ENCODE results near the gene CAMTA1.

CAMTA1 gene

DNA sequence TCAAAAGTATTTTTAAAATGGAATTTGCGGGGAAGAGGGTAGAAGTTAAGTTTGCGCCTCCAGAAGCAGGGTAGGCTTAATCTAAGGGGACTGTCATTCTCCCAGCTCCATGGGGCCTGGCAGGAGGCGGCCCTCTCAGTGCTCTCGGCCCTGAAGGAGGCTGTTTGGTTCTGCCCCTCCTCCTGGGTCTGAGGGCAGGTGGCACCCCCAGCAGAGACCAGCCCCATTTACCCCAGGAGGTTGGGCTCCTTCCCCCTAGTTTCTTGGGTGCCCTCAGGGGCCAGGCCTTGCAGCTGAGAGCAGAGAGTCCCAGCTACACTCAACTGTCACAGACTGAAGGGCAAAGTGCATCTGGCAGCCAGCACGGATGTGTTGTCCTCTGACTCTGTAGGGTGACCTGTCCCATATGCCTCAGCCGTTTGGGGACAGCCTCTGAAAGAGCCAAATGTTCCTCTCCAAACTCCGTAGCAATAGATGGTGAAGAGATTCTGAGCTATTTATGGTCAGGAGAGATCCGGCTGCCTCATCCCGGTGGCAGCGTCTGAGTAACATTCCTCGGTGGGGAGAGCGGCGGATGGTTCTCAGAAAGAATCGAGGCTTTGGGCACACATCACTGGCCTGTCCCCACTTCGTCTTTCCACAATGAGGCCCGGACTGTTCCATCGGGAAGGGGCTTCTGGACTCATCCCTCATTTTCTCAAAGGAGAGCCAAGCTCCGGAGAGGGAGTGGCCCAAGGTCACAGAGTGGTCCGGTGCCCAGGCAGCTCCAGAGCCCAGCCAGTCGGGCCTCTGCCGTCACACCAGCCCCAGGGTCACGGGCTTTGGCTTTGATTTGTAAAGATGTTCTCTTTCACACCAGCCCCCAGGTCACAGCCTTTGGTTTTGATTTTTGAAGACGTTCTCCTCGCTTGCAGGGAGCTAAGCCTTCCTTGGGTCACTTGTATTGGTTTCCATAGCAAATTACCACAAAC is 561.6 kb downstream of the CAMTA1 start:
- in situ Hi-C loops (cut with HindIII; ENCODE audit: low pct_ligation_motif_present, low pct_unique_long_range_greater_than_20kb, low sequenced_read_pairs) = no loop called here
- no peak for DNase-seq

GRCh38 chr1:7348073-7348472 is 562.8 kb downstream of the CAMTA1 start:
- in situ Hi-C loops (cut with HindIII; ENCODE audit: low pct_ligation_motif_present, low pct_unique_long_range_greater_than_20kb, low sequenced_read_pairs) = no loop called here

DNA sequence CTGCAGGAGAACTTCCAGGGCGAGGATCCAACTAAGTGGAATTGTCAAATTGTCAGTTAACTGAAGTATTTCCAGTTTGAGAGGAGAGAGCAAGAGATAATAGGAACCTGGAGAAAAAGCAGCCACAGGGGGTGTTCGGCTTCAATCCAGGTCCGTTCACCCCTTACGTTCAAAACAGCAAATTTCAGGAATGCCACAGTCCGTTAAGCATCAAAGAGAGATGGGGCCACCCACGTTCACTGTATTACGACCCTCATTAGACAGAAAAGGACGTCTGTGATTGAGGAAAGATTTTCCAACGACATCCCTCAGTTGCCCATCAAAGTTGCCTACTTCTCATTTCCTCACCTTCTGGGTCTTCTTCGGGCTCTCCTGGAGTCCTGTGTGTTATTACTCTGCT is 563.3 kb downstream of the CAMTA1 start:
- DNase-seq = no peak
- in situ Hi-C loops (cut with HindIII; ENCODE audit: low pct_ligation_motif_present, low pct_unique_long_range_greater_than_20kb, low sequenced_read_pairs) = no loop called here

More at GRCh38 chr1:7348073-7348472, 562.8 kb downstream of the CAMTA1 start:
- DNase-seq = no peak

DNA sequence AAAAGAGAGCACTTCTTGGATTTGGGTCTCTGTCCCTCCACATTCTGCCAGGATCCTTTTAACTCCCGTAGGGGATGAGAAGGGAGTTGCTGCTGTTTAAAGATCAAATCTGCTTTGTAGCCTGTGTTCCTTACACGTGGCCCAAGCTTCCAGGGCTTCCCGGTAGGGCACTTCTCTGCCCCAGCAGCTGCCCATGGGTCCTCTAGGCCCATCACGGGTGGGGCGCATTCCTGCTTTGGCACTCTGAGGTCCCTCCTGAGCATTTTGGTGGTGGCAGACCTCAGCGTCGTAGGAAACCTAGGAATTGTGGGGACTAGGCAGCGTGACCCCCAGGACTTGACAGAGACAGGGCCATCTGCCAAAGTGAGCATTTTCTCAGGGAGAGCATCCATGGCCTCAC is 565.5 kb downstream of the CAMTA1 start:
- in situ Hi-C loops (cut with HindIII; ENCODE audit: low pct_ligation_motif_present, low pct_unique_long_range_greater_than_20kb, low sequenced_read_pairs) = no loop called here
- DNase-seq = no peak

DNA sequence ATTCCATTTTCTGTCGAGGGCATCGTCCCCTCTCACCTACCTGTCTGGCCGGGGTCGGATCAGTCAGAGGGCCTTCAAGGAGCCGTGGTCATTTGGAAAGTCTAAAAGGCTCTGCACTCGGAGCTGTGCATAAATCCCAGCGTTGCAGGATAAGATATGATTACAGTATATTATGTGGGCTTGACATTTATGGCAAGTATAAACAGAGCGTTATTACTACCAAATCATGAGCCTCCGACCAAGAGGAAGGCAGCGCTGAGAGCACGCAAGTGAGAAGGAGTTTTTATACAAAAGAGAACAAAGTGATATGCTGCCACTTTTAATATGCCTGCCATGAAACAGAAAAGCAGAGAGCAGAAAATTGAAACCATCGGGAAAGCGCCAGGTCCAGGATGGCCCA is 566.4 kb downstream of the CAMTA1 start:
- DNase-seq = no peak
- in situ Hi-C loops (cut with HindIII; ENCODE audit: low pct_ligation_motif_present, low pct_unique_long_range_greater_than_20kb, low sequenced_read_pairs) = no loop called here

GRCh38 chr1:7352364-7352763 is 567.1 kb downstream of the CAMTA1 start:
- DNase-seq = no peak
- in situ Hi-C loops (cut with HindIII; ENCODE audit: low pct_ligation_motif_present, low pct_unique_long_range_greater_than_20kb, low sequenced_read_pairs) = no loop called here

GRCh38 chr1:7352974-7353373 is 567.7 kb downstream of the CAMTA1 start:
- in situ Hi-C loops (cut with HindIII; ENCODE audit: low pct_ligation_motif_present, low pct_unique_long_range_greater_than_20kb, low sequenced_read_pairs) = no loop called here
- no peak for DNase-seq

DNA sequence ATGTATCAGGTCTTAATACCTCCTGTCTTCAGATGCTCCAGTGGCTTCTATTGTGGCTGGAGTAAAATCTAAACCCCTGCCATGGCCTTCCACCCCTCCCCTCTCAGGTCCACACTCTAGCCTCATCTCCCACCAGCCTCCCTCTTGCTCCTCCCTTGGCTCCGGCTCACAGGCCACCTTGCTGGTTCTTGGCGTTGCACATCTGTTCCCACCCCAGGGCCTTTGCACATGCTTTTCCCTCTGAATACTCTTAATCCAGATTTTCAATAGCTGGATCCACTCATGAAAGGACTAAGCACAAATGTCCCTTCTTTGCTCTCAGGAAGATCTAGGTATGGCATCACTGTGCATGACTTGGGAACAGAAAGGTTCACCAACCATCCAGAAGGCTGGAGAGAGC is 570.4 kb downstream of the CAMTA1 start:
- DNase-seq = no peak
- in situ Hi-C loops (cut with HindIII; ENCODE audit: low pct_ligation_motif_present, low pct_unique_long_range_greater_than_20kb, low sequenced_read_pairs) = no loop called here

- in situ Hi-C loops (cut with HindIII; ENCODE audit: low pct_ligation_motif_present, low pct_unique_long_range_greater_than_20kb, low sequenced_read_pairs) = no loop called here
- no peak for DNase-seq
Observed at GRCh38 chr1:7356079-7356478, 570.8 kb downstream of the CAMTA1 start.

GRCh38 chr1:7358425-7358824 is 573.2 kb downstream of the CAMTA1 start:
- in situ Hi-C loops (cut with HindIII; ENCODE audit: low pct_ligation_motif_present, low pct_unique_long_range_greater_than_20kb, low sequenced_read_pairs) = no loop called here
- no peak for DNase-seq

- in situ Hi-C loops (cut with HindIII; ENCODE audit: low pct_ligation_motif_present, low pct_unique_long_range_greater_than_20kb, low sequenced_read_pairs) = no loop called here
- DNase-seq = no peak
Observed at GRCh38 chr1:7360526-7360925, 575.3 kb downstream of the CAMTA1 start.

DNA sequence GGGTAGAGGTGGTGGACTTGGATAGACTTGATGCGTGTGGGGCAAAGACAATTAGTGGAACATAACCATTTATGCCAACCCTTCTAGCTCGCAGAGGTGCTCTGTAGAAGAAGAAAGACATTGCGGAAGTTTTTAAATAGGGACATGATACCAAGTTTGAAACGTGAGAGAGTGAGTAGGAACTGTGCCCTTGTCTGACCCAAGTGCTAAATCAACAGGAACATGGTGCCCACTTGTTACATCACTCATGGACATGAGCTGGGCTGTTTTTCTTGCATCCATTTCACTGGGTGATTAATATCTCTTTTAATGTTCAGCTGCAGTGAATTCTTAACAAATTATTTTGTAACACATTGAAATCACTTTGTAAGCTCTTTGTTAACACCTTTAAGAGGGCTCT is 577.7 kb downstream of the CAMTA1 start:
- in situ Hi-C loops (cut with HindIII; ENCODE audit: low pct_ligation_motif_present, low pct_unique_long_range_greater_than_20kb, low sequenced_read_pairs) = no loop called here
- no peak for DNase-seq

DNA sequence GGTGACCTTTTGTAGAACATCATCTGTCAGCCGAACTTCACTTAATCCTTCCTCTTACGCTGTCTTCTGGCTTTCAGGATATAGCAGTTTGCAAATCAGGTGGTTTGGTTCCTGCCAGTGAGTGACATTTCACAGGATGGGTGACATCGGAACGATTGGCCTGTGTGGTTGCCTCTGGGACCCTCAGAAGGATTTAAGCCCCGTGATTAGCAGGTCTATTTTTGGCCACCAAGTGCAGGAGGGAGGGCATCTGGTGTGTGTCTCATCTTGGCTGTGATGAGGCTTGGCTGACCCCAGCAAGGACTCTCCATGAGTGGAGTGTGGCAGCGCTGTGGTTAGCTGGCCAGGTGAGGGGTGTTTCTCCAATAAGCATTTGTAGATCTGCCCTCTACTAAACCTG is 578.2 kb downstream of the CAMTA1 start:
- DNase-seq = no peak
- in situ Hi-C loops (cut with HindIII; ENCODE audit: low pct_ligation_motif_present, low pct_unique_long_range_greater_than_20kb, low sequenced_read_pairs) = no loop called here

- in situ Hi-C loops (cut with HindIII; ENCODE audit: low pct_ligation_motif_present, low pct_unique_long_range_greater_than_20kb, low sequenced_read_pairs) = no loop called here
- no peak for DNase-seq
Observed at GRCh38 chr1:7365706-7366105, 580.5 kb downstream of the CAMTA1 start.

DNA sequence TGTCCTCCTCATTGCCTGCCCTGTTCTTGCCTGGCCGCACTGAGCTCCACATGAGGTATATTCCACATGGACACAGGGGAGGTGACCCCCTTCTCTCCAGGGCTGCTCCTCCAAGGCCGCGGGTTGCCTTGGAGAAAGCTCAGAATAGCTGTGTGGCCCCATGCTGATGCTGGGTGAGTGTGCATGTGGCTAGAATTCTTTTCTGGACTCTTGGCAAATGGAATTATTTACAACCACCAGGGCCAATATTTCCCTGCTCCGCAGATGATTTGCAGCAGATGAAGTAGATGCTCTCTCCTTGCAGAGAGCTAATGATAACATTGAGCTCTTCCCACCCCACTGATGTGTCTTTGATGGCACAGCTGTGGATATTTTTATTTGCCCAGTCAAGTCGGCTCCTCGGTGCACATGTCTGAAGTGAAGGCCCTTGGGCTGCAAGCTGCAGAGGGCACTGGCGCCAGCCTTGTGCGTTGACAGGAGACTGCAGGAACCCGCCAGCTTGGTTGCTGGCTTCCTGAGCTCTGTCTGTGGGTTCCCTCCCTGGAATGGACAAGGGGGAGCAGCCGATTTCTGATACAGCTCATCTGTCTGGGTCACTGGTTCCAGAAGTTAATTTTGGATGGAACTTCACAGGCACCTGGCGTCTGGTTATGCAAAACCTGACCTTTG is 581.2 kb downstream of the CAMTA1 start:
- in situ Hi-C loops (cut with HindIII; ENCODE audit: low pct_ligation_motif_present, low pct_unique_long_range_greater_than_20kb, low sequenced_read_pairs) = no loop called here
- no peak for DNase-seq

DNA sequence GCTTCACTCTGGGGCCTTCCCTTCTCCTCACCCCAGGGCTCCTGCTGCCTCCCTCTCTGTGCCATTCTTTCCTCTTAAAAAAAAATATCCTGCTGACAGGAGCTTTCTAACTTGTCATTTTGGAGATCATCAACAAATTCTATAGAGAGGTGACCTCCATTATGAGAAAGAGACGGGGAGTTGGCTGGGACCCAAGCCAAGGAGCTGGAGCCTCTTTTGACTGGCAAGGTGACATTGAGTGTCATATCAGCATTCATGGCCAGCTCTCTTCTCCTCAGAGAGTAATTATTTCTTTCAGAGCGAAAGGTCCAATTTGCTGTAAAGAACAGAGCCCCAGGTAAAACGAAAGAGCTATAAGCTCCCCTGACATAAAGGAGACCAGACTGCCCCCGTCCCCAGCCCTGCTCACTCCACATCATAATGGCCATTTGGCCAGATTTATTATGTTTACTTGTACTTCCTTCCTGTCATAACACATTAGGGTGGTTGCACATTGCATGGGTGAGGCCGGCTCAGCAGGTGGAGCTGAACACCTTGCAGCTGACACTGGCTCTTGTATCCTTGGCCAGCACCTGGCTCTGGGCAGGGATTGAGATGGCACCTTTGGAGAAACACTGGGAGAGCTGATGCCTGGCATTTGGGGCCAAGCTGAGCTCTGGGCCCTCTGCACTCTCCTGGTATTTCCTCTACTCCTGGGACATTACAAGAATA is 581.9 kb downstream of the CAMTA1 start:
- DNase-seq = no peak
- in situ Hi-C loops (cut with HindIII; ENCODE audit: low pct_ligation_motif_present, low pct_unique_long_range_greater_than_20kb, low sequenced_read_pairs) = no loop called here

- in situ Hi-C loops (cut with HindIII; ENCODE audit: low pct_ligation_motif_present, low pct_unique_long_range_greater_than_20kb, low sequenced_read_pairs) = no loop called here
- no peak for DNase-seq
Observed at GRCh38 chr1:7369866-7370265, 584.6 kb downstream of the CAMTA1 start.

DNA sequence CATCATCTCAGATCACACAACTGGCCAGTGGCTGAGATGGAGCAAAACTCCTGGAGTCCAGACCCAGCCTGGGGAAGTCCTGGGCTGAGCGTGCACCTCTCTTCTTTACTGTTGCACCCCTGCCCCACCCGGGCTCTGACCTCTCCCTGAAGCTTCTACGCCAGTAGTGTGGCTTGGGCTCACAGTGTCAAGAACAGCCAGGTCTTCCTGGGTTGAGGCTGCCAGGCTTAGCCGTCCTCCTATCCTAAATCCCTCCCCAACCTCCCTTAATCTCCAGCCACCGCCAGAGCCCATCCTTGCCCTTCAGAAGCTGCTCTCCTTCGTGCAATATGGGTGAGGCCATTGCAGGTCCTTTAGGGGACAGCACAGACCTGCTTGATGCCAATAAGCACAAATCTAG is 586.7 kb downstream of the CAMTA1 start:
- in situ Hi-C loops (cut with HindIII; ENCODE audit: low pct_ligation_motif_present, low pct_unique_long_range_greater_than_20kb, low sequenced_read_pairs) = no loop called here
- DNase-seq = no peak

DNA sequence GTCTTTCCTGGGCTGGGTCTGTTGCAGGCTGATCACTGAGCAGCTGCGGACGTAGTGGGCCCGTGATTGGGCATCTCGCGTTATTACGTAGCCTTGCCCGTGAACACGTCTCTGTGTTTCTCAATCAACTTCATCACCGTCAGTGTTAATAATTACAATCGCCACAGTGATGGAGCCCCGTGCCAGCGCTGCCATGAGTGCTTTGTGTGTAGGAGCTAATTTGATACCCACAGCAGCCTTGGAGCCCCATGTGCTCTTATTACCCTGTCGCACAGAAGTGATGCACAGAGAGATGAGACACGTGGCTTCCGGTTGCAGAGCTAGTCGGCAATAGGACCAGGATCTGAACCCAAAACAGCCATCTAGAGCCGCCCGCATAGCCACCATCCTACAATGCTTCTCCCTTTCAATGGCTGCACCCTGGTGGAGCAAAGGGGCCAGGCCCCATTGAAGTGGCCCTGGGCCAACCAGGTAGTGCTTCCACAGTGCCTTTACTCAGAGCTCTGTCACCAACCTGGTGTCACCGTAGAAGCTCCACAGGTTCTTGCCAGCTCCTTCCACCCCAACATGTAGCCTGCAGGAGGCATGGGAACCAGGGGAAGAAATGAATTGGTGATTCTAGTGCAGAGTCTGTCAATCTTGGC is 587.3 kb downstream of the CAMTA1 start:
- in situ Hi-C loops (cut with HindIII; ENCODE audit: low pct_ligation_motif_present, low pct_unique_long_range_greater_than_20kb, low sequenced_read_pairs) = no loop called here

More for the DNA sequence above, 587.3 kb downstream of the CAMTA1 start:
- DNase-seq = no peak
